GM19372 (cell line): Measurements from ENCODE around the gene PRPF31.
A peak's percentile ranks its signal among the peaks of the same experiment; 100 is the strongest.

Experiments used
- ATAC-seq: cut with Tn5 transposase; IDR thresholded peaks from one replicate; pipeline ENCODE4 v1.9.1; 2021; ENCODE audit warnings: mild to moderate bottlenecking, low read depth, moderate library complexity; ENCODE audit not compliant: unreplicated experiment

The PRPF31 gene

DNA sequence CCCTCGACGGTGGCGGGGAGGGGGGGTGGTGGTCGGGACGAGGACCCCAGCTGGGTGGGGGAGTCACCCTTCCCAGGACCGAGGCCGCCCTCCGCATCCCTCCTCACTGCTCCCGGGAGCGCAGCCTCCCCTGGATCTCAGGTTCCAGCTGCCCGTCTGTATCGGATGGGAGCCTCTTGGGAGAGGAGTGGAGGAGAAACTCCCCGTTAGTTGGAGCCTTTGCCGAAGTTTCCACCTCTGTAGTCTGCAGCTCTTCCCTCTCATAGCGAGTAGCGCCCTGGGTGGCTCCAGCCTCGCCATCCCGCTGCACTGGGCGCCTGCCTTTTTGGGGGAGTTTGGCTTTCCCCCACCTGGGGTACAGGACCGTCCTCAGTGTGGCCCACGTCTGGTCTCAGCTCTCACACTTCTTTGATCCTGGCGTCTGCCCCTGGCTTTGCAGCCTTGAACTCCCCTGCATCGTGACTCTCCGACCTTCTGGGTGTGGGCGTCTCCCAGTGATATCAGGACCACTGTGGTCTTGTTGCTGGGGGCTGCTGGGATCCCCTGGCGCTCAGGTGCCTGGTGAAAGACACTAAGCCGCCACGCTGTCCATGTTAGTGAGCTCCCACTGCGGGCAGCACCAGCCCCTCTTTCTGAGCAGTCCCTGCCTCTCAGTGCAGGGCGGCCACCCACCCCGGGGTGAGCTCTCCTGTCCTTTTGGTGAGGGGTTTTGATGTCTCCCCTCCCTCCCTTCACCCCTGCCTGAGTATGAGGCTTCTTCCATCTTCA is 23.1 kb downstream of the PRPF31 start:
- no peak for ATAC-seq

DNA sequence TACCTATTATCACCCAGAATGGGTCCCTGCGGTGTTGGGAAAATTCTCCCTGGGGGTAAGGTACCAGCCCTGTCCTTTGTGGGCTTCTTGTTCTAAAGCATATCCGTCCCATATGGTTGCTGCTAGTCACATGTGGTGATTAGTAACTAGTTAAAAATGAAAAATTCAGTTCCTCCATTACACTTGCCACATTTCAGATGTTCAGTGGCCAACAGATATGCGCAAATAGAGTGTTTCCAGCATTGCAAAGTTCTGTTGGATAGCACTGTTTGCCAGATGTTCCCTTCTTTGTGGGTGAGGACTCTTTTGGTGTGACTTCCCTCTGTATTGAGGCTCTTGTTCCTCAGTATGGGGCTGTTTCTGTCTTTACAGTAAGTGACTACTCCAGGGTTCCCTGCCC is 25.8 kb downstream of the PRPF31 start:
- no peak for ATAC-seq

DNA sequence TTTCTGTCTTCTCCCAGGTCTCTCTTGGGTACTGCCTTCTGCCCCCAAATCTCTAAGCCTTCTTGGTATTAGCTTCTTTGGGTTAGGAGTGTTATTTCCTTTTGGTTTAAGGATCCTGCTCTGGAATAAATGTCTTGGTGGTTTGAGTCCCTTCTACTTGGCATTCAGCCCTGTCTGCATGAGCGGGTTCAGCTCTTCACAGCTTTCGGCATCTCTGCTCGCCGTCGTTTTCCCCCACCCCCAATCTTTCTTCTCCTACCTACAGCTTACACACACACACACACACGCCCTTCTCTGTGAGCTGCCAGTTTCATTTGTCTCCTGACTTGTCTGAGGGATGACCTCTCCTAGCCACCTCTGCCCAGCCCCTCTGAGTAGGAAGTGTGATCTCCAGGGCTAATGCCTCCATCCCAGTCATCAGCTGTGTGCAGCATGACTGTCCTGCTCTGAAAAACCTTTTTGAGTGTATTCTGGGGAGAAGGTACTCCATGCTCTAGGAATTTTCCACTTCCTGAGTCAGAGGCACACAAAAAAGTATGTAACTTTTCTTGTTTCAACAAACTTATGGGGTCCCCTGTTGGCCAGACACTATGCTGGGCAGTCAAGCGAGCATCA is 26.7 kb downstream of the PRPF31 start:
- ATAC-seq: no peak

DNA sequence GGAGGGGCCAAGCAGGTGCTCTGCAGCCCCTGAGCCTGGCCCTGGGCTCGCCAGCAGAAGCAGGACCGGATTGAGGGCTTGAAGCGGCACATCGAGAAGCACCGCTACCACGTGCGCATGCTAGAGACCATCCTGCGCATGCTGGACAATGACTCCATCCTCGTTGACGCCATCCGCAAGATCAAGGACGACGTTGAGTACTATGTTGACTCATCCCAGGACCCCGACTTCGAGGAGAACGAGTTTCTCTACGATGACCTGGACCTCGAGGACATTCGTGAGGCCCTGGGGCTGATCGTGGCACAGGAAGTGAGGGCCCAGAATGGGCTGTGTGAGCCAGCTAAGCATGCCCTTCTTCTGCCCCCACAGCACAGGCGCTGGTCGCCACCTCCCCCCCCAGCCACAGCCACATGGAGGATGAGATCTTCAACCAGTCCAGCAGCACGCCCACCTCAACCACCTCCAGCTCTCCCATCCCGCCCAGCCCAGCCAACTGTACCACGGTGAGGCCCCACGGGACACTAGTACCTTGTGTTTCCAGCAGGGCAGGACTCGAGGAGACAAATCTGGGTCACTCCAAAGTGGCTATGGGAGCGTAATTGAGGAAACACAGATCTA is 30.1 kb downstream of the PRPF31 start:
- no peak for ATAC-seq

DNA sequence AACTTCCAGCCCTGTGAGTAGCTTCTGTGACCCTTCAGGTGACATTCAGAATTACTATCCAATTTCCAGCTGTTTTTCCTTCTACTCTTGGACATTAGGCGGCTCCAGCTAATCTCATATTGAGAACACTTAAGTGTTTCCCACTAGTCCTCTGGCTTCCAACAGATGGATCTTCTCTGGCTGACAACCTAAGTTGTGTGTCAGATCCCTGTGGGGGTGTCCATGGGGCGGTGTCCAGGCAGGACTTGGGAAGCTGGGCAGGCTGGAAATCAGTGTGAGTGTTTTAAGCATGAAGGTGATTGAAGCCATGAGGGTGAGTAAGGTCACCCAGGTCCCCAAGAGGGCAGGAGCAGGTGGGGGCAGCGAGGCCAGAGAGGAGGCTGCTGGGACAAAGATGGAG is 32.1 kb downstream of the PRPF31 start:
- no peak for ATAC-seq

DNA sequence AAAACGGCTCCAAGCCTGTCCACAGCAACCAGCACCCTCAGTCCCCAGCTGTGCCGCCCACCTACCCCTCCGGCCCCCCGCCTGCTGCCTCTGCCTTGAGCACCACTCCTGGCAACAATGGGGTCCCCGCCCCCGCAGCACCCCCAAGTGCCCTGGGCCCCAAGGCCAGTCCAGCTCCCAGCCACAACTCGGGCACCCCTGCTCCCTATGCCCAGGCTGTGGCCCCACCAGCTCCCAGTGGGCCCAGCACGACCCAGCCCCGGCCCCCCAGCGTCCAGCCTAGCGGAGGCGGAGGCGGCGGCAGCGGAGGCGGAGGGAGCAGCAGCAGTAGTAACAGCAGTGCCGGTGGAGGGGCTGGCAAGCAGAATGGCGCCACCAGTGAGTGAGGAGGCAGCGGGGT is 32.6 kb downstream of the PRPF31 start:
- no peak for ATAC-seq

DNA sequence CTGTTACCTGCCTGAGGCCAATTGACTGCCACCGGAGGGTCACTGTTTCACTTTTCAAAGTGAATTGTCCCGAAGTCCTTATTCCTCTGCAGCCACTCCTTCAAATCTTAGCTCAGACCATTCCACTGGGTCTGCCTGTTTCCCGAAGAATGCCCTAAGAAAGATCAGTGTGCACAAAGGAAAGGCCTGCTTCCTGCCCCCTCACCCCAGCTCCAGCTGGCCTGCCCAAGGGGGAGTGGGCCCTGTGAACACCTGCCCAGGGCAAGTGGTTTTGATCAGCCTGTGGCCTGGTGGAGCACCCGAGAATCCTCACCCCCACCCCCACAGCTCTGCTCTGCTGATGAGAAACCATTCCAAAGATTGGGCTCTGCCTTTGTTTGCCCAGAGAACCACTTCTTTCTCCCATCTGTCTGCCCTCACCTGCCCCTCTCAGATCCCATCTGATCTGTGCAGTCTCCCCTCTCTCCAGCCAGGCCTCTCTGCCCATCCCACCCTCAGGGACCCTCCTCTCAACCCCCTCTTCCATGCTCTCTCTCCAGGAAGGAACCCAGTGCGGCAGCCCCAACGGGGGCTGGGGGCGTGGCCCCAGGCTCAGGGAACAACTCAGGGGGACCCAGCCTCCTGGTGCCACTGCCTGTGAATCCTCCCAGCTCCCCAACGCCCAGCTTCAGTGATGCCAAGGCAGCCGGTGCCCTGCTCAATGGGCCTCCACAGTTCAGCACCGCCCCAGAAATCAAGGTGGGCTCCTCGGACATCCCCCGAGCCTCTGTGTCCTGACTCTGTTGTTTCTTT is 33.7 kb downstream of the PRPF31 start:
- ATAC-seq: no peak

DNA sequence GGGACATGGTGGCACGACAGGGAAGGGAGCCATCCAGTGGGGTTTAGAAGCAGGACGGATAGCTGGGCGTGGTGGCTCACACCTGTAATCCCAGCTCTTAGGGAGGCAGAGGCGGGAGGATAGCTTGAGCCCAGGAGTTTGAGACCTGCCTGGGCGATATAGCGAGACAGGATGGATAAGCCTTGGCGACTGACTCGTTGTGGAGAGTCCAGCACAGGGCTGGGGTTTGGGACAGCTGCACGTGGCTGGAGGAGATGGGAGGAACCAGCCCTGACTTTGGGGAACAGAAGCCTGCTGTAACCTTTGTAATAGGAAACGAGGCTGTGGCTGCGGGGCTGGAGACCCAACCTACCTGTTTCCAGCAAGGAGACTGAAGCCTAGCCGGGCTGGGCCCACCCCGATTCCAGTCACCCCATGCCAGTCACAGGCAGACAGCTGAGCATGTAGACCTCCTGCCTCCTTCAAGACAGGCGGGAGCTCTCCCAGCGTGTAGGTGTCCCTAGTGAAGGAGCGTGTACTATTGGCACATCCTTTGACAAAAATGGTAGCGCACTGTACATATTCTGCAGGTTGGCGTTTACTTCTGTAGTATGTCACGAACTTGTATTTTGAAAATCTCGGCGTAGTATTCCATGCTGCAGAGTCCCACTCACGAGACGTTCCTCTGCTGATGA is 35.9 kb downstream of the PRPF31 start:
- ATAC-seq: no peak

DNA sequence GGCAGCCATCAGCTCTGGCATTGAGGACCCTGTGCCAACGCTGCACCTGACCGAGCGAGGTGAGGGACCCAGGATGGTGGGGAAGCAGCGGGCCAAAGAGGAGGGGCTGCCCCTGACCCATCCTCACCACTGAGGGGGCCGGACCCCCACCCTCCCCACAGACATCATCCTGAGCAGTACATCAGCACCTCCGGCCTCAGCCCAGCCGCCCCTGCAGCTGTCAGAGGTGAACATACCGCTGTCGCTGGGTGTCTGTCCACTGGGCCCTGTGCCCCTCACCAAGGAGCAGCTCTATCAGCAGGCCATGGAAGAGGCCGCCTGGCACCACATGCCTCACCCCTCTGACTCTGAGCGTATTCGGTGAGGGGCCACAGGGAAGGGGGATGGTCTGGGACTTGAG is 36.7 kb downstream of the PRPF31 start:
- ATAC-seq: no peak

DNA sequence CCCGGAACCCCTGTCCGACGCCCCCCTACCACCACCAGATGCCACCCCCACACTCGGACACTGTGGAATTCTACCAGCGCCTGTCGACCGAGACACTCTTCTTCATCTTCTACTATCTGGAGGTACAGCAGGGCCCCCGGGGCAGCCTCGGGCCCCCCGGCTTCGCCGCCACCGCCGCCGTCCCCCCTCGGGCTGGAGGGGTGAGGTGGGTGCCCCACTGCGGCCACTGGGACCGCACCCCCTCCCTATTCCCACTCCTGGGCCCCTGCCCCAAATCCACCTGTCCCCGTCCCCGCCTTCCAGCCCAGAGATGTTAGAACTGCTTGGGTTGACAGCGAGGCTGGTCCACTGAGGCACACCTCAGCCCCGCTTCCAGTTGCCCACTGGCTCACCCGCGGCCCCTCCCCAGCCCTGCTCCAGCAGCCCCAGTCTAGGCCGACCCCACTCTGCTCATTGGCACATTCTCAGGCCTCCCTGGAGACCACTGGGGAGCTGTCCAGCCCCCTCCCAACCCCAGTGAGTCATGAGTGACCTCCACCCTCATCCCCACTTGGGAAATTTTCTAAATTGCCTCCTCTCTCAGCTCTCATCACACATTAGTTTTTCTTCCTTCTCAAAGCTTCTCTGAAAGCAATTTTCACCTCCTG is 37.4 kb downstream of the PRPF31 start:
- no peak for ATAC-seq

DNA sequence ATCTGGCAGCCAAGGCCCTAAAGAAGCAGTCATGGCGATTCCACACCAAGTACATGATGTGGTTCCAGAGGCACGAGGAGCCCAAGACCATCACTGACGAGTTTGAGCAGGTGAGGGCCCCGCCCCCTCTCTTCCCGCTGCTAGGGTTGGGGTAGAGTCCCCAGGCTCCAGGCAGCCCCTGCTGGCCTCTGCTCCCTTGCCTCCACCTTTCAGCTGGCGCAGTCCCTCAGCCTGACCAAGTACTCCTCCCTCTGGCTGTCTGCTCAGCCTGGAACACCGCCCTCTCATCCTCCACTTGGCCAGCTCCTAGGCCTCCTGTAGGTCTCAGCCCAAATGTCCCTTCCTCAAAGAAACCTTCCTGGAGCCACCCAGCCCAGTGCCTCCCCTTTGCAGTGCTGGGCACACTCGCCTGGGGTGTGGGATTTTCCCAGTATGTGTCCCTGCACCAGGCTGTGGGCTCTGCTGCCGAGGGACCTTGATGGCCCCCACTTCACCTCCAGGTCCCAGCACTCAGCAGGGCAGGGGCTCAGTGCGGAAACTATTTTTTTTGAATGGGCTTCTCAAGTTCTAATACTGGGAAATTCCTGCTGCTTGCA is 38.3 kb downstream of the PRPF31 start:
- no peak for ATAC-seq

DNA sequence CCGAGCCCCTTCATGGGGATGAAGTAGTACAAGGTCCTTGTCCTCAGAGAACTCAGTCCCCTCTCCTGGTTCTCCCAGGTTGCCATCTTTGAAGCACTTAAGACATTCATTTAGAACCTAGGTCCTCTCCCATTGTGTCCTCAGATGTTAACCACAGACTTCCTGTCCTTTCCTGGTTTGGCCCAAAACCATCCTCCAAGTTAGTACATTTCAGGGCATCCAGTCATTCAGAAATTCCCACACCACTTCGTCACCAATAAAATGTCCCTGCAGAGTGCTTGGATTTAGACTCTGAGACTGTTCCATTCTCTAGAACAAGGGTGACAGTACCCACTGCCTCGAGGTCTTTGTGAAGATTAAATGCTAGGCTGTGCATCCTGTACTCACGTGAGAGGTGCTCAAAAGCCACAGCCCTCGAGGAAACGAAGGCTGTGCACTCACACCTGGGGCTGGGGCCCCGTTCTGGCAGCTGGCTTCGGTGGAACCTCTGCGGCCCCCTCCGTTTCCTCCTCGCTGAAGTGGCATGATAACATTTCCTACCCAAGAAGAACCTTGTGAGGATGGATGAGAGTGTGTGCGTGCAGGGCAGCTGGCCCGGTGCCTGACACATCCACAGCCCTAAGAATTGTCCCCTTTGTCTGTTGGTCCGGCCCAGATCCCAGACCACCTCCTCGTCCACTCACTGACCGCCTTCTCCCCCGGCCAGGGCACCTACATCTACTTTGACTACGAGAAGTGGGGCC is 39.2 kb downstream of the PRPF31 start:
- no peak for ATAC-seq

DNA sequence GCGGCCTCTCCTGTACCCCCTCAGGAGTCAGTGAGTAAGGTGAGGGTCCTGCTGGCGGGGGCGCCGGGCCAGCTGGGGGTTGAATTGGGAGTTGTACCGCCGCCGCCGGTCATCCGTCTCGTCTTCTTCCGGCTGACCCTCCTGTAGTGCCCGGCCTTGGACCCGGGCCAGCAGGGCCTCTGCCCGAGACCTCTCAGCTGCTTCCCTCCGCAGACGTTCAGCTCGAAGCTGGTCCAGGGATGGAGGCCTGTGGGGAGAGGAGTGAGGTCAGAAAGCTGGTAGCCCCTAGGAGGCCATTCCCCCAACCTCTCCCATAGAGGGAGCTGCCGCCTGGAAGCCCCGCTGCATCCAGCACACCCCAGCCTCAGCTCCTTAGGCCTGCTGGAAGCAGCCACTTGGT is 40.1 kb downstream of the PRPF31 start:
- no peak for ATAC-seq

DNA sequence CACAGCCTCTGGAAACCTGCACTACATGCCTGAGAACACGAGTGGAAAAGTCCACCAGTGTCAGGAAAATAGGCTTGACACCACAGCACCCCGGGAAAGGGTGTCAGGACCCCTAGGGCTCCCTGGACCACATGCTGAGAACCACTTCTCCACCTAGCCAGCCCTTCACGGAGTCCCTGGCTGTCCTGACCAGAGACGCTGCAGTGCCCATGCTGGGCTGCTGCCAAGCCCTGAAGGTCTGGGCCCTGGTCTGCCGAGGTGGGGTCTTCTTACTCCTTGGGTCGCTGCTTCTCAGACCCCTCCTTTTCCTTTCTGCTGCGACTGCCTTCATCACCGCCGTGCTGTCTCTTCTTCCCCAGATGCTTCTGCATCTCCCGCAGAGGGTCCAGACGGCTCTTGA is 40.9 kb downstream of the PRPF31 start:
- ATAC-seq: no peak

DNA sequence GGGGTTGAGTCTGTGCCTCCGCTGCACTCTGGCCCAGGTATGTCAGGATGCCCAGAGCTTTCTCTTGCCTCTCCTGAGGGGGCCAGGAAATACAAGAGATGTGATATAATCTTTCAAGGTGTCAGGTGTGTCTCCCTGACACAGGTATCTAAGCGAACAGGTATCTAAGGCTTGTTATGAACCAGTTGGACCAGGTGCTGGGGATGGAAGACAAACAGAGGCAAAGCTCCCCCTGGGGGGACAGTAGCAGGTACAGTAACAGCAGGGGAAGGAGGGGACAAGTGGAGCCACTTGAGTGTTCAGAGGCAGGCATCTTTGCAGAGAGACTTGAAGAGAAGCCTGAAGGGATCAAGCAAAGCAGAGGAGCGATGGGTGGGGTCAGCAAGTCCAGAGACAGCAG is 41.4 kb downstream of the PRPF31 start:
- ATAC-seq: no peak

DNA sequence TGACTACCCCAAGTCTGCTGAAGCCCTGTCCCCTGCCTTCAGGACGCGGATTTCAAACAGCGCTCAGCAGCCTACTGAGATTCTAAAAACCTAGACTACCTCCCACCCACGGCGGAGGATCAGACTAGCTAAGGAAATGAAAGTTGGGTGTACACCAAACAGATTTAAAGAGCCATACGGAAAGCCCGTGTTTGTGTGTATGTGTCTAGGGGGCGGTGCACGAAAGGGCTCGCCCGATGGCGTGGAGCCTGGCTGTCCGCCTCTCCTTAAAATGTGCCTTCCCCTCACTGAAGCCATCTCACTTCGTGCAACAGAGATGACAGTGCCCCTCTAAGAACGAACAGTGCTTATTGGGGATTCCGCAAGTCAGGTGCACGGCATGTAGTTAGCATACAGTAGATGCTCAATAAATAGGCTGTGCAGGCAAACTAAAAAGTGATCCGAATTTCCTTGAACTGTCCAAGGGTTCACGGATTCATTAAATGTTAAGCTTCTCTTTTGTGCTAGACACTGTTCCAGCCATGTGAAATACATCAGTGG is 43.3 kb downstream of the PRPF31 start:
- no peak for ATAC-seq

DNA sequence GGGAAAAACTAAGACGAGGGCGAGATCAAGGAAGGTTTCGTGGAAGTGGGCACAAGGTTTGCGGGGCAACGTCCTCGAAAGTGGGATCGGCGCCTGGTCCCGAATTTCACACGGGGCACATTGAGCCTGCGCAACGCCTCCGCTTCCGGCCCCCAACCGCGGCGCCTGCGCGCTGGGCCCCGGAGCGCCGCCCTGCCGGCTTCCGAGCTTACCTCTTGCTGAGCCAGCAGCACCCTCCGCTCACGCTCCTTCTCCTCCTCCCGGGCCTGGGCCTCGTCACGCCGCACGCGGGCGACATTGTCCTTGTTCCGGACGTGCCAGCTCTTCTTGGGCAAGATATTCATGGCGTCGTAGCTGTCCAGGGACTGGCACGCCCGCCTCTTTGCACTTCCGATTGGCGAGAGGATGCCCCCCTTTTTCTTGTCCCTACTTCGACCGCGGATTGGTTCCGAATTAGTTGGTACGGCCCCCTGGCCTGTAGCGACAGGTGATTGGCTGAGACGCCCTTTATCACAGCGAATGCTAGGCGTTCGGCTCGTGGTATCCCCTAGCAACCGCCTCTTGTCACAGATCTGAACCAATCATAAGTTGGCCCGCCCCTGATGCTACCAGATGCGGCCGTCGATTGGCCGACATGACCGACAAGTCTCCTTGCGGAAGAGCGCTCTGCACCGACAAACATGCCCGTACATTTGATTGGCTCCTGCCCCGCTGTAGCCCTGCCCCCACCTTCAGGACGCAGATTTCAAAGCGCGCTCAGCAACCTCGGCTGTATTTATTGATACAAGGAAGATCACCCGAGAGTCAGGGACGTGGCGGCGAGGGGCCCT is 44.0 kb downstream of the PRPF31 start, which contains the start of gene LENG1:
TSS of gene LENG1 (minus strand) at position 370 of the 830 bp plus-strand sequence. CDS start at position 344, 26 bp downstream.
- peak; percentile 95 for ATAC-seq
